GM12875 (cell line): Measurements from ENCODE around the gene TINCR.

ENCODE experiments used
- H3K4me3 ChIP-seq: one replicate; pipeline ENCODE4 v1.5.1; 2011; ENCODE audit warnings: low read depth, low read length, control low read depth
- TF ChIP-seq, protein P1 (sequence below): IDR thresholded peaks from 2 replicates; pipeline ENCODE4 v1.5.1; 2011; ENCODE audit warnings: low read depth, mild to moderate bottlenecking, control low read depth, inconsistent platforms, low read length, moderate library complexity, borderline replicate concordance; ENCODE audit not compliant: insufficient read depth

The TINCR gene

DNA sequence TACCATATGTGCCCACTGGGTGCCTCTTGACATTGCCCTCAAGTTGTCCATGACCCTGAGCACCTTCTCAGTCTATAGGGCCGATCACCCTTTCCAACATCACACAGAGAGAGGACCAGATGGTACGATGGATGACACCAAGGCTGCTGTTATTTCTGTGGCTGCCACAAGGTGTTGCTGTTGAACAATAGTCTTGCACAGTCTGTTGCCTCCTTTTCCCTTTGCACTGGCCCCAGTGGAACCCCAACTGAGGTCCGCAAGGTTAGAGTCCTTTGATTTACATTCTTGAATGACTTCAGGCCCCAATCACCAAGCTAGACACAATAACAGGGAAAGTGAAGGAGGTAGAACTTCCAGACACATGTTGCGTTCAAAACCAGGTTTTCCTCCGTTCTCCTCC, 52.0 kb downstream of the TINCR start:
- TF ChIP-seq, protein P1, sequence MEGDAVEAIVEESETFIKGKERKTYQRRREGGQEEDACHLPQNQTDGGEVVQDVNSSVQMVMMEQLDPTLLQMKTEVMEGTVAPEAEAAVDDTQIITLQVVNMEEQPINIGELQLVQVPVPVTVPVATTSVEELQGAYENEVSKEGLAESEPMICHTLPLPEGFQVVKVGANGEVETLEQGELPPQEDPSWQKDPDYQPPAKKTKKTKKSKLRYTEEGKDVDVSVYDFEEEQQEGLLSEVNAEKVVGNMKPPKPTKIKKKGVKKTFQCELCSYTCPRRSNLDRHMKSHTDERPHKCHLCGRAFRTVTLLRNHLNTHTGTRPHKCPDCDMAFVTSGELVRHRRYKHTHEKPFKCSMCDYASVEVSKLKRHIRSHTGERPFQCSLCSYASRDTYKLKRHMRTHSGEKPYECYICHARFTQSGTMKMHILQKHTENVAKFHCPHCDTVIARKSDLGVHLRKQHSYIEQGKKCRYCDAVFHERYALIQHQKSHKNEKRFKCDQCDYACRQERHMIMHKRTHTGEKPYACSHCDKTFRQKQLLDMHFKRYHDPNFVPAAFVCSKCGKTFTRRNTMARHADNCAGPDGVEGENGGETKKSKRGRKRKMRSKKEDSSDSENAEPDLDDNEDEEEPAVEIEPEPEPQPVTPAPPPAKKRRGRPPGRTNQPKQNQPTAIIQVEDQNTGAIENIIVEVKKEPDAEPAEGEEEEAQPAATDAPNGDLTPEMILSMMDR, result no peak
- H3K4me3 ChIP-seq, result no peak overlapping the region

DNA sequence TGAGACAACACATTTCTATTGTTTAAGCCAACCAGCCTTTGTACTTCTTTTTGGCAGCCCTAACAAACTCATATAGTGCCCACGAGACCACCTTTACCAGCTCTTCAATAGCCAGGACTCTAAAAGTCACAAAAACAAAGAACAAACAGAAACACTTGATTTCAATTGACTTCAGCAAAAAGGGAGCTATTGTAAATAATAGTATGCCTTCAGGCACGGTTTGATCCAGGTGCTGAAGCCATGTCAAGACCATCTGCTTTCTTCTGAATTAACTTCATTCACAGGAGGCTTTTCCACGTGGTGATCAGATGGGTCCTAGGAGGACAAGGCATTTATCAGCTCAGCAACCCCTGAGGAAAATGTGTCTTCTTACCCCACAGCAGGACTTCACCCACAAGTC, 53.8 kb downstream of the TINCR start:
- H3K4me3 ChIP-seq, result no peak overlapping the region
- TF ChIP-seq, protein P1, result no peak

DNA sequence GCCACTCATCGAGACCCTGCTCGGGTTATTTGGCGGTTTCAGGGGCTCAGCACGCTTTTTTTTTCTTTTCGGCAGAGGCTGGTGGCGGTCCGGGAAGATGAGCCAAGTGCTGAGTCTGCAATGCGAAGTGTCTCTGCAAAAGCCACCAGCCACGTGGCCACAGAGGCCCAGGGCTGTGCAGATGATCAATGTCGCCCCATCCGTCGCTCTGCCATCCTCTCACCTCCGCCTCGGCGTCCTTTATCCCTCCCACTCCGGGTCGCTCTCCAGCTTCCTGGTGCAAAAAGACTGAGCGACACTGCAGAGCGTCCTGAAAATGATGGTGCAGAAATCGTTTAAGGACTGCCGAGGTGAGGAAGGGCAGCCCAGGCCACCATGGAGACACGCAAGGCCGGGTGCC, 55.0 kb downstream of the TINCR start:
- TF ChIP-seq, protein P1, result no peak
- H3K4me3 ChIP-seq, result no peak overlapping the region
